Hepatocyte (in vitro differentiated cells): ENCODE data around the gene RNF217. TPM values are rescaled to one million over a fixed set of nuclear protein-coding genes. Genes with fewer than 3 reads are reported as not detected.

Source experiments
- DNase-seq: peaks from one replicate; pipeline ENCODE4 v3.0.0-alpha.2; 2016; ENCODE audit warnings: low spot score
- H2AFZ ChIP-seq: fragments of 200-600 bp; sonication (generic); 2 replicates; pipeline ENCODE4 v1.6.0; 2016; ENCODE audit warnings: antibody characterized with exemption, mild to moderate bottlenecking
- H3K27ac ChIP-seq: fragments of 200-600 bp; sonication (generic); 2 replicates; pipeline ENCODE4 v1.5.1; 2016; ENCODE audit warnings: mild to moderate bottlenecking
- H3K27me3 ChIP-seq: fragments of 200-600 bp; sonication (generic); 2 replicates; pipeline ENCODE4 v1.6.1; 2016
- H3K36me3 ChIP-seq: fragments of 200-600 bp; sonication (generic); replicated peaks from 2 replicates; pipeline ENCODE4 v1.5.1; 2016; ENCODE audit warnings: low read depth; ENCODE audit not compliant: insufficient read depth
- H3K4me1 ChIP-seq: fragments of 200-600 bp; sonication (generic); 2 replicates; pipeline ENCODE4 v1.5.1; 2016; ENCODE audit warnings: mild to moderate bottlenecking, moderate library complexity; ENCODE audit not compliant: insufficient read depth
- H3K4me2 ChIP-seq: fragments of 200-600 bp; sonication (generic); 2 replicates; pipeline ENCODE4 v1.6.0; 2016
- H3K4me3 ChIP-seq: fragments of 200-600 bp; sonication (generic); 2 replicates; pipeline ENCODE4 v1.5.1; 2016; ENCODE audit warnings: mild to moderate bottlenecking
- H3K79me2 ChIP-seq: fragments of 200-600 bp; sonication (generic); 2 replicates; pipeline ENCODE4 v1.6.0; 2017; ENCODE audit warnings: mild to moderate bottlenecking
- H3K9me2 ChIP-seq: fragments of 200-600 bp; sonication (generic); replicated peaks from 2 replicates; pipeline ENCODE4 v1.6.0; 2017; ENCODE audit warnings: mild to moderate bottlenecking; ENCODE audit not compliant: insufficient read depth
- H3K9me3 ChIP-seq: fragments of 200-600 bp; sonication (generic); 2 replicates; pipeline ENCODE4 v1.5.1; 2016; ENCODE audit warnings: low read depth, mild to moderate bottlenecking
- H4K20me1 ChIP-seq: fragments of 200-600 bp; sonication (generic); 2 replicates; pipeline ENCODE4 v1.6.0; 2016; ENCODE audit warnings: mild to moderate bottlenecking; ENCODE audit not compliant: insufficient read depth, poor library complexity, severe bottlenecking
- CTCF ChIP-seq: fragments of 200-600 bp; sonication (generic); IDR thresholded peaks from 2 replicates; pipeline ENCODE4 v1.5.1; 2016; ENCODE audit warnings: antibody characterized with exemption, mild to moderate bottlenecking; ENCODE audit not compliant: poor library complexity
- EZH2 ChIP-seq: fragments of 200-600 bp; sonication (generic); IDR thresholded peaks from 2 replicates; pipeline ENCODE4 v1.6.1; 2016; ENCODE audit warnings: antibody characterized with exemption, mild to moderate bottlenecking, borderline replicate concordance
- EZH2phosphoT487 ChIP-seq: fragments of 200-600 bp; sonication (generic); IDR thresholded peaks from one replicate; pipeline ENCODE4 v1.6.1; 2018; ENCODE audit warnings: antibody characterized with exemption, mild to moderate bottlenecking, low read depth, moderate library complexity; ENCODE audit not compliant: unreplicated experiment, severe bottlenecking
- WGBS: methylation state at CpG from one replicate; pipeline ENCODE4 v1.1.6; 2016; ENCODE audit warnings: low lambda C conversion rate; ENCODE audit errors: missing lambda C conversion rate; 5-methylcytosine and 5-hydroxymethylcytosine counted together
- polyA plus RNA-seq: library from polyadenylated mRNA; unstranded; fragments of >200 nt; fragmentation: Nextera tagmentation; extraction: Ambion mirVana; gene quantifications from 2 replicates; pipeline ENCODE4 v1.2.1, GENCODE V29; 2016
- total RNA-seq: library from RNA; depleted of rRNA; stranded (reverse); fragments of >200 nt; gene quantifications from 2 replicates; pipeline ENCODE4 v1.2.3, GENCODE V29; 2014

The RNF217 gene
- total and polyA plus RNA-seq, 2 experiments from 2014 or later, result 8.8 to 18.4 TPM

DNA sequence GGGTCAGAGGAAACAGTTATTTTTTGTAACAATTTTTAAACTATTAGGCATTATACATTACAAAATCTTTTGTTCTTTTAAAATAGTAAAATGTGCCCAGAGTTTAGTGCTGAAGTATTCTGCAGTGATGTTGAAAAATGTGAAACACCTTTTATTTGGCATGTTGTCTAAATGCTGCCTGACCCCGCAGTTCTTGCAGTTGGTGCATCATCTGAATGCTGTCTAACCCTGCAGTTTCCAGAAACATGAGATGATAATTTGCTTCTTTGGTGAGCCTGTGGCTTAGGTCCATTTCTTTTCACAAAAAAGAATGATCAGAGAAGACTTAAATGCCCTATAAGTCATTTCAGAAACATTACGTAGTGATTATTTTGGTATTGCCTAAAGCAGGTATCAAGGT lies 82.4 kb downstream of the RNF217 start:
- H2AFZ ChIP-seq, result no peak overlapping the region
- no peak overlapping the region for H3K4me2 ChIP-seq
- H4K20me1 ChIP-seq, result no peaks in the 10 kb centered on the region
- H3K9me2 ChIP-seq, result no peaks in the 10 kb centered on the region
- no peaks in the 10 kb centered on the region for H3K36me3 ChIP-seq
- no peaks in the 10 kb centered on the region for H3K4me1 ChIP-seq
- H3K27ac ChIP-seq, result no peak overlapping the region
- WGBS, result 93% methylated on average over 2 of the region's 2 CpGs
- no peaks in the 10 kb centered on the region for H3K9me3 ChIP-seq
- H3K27me3 ChIP-seq, result no peaks in the 10 kb centered on the region
- peaks cover 7% of the 10 kb centered on the region for H3K79me2 ChIP-seq
- TF ChIP-seq EZH2phosphoT487, result no peak
- no peak for TF ChIP-seq CTCF
- TF ChIP-seq EZH2, result no peak
- no peak overlapping the region for H3K4me3 ChIP-seq
- no peak for DNase-seq

GRCh38 chr6:125046107-125046925 lies 84.1 kb downstream of the RNF217 start:
- peaks cover 4% of the 10 kb centered on the region for H3K79me2 ChIP-seq
- DNase-seq, result peak; percentile 34
- WGBS, result 57% methylated on average over 7 of the region's 7 CpGs

DNA sequence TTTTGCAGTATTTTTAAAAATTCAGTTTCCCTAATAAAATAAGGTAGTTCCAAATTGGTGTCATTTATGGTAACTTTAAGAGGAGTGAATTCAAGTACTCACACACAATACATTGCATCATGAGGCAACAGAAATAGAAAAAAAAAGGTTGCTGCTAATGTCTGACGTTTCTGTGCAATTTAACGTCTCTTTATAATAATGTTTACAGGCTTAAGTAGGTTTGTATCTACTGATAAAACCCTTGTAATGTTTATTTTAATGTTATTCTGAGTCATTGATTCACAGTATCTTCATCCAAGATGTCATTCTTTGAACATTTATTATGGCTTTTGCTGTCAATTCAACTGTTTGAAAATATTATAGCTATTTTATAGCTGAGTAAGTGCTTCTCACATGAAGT lies 86.0 kb downstream of the RNF217 start:
- WGBS, result 52% methylated on average over 2 of the region's 2 CpGs
- DNase-seq, result no peak
- Histone ChIP-seq H3K79me2 (peaks cover 7% of the 10 kb centered on the region), H3K27ac (no peak overlapping the region), H3K4me3 (no peak overlapping the region), H4K20me1 (no peaks in the 10 kb centered on the region), H3K27me3 (no peaks in the 10 kb centered on the region), H3K36me3 (no peaks in the 10 kb centered on the region), H3K9me3 (no peaks in the 10 kb centered on the region), H3K4me1 (peaks cover 9% of the 10 kb centered on the region), H2AFZ (no peak overlapping the region), H3K9me2 (no peaks in the 10 kb centered on the region), H3K4me2 (no peak overlapping the region)
- TF ChIP-seq EZH2, result no peak
- no peak for TF ChIP-seq EZH2phosphoT487
- no peak for TF ChIP-seq CTCF

More at GRCh38 chr6:125046107-125046925, 84.1 kb downstream of the RNF217 start:
- H3K4me1 ChIP-seq, result peaks cover 9% of the 10 kb centered on the region
- no peaks in the 10 kb centered on the region for H4K20me1 ChIP-seq
- no peaks in the 10 kb centered on the region for H3K27me3 ChIP-seq
- no peaks in the 10 kb centered on the region for H3K9me2 ChIP-seq
- no peak overlapping the region for H2AFZ ChIP-seq
- TF ChIP-seq CTCF (no peak), EZH2phosphoT487 (no peak), EZH2 (no peak)
- H3K36me3 ChIP-seq, result no peaks in the 10 kb centered on the region
- peak overlapping the region; percentile 56 for H3K27ac ChIP-seq
- no peaks in the 10 kb centered on the region for H3K9me3 ChIP-seq
- no peak overlapping the region for H3K4me2 ChIP-seq
- no peak overlapping the region for H3K4me3 ChIP-seq
